Measurements from ENCODE around the gene ABHD2.
"Not testable (repeated sequence)": the region's sequence is repeated elsewhere in the genome, so short reads cannot be mapped to it uniquely, and the experiment has no call there.

ABHD2 gene

DNA sequence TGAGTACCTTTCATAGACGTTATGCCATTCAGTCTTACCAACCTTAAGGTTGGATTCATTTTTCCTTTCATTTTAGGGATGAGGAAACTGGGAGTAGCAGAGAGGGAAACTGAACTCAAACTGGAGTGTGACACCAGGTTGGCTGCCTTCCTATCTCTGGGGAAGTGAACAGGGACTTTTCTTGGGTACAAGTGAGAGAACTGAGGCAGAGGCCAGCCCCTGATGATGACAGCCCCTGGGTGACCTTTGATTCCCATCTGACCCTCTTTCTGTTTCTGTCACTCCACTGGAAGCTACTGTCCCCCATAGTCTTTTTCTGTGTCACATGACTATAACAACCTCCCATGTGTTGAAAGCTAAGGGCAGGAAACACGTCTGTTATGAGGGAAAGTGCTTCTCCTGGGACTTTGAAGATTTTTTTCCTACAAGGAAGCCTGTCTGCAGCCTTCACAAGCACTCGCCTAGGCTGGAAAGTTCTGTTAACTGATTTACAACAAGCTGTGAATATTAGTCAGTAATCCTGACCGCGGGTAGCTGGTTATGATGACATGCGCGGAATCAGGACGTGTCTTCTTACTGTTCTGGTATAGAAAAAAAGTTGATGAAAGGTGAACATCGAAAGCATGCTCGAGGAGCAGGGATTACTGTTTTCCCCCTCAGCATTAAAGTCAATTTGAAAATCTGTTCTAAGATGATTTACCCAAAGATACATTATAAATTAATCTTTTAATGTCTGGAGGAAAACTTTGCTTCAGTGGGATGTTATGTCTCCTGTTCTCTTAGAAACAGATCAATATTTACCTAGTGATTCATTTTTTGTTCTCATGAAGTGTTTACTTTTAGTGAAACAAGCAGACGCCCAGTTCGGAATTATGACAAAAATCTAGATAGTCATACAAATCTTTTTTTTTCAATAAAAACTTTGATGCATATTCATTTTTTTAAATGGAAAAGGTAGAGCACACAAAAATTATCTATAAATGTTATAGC is 31.5 kb downstream of the ABHD2 start:
- no peak for DNase-seq (ENCODE audit: low read depth in 2 of 2)

- DNase-seq (ENCODE audit: low read depth in 2 of 2): not testable (repeated sequence)
Measured at GRCh38 chr15:89120479-89121000, 32.3 kb downstream of the ABHD2 start.

DNA sequence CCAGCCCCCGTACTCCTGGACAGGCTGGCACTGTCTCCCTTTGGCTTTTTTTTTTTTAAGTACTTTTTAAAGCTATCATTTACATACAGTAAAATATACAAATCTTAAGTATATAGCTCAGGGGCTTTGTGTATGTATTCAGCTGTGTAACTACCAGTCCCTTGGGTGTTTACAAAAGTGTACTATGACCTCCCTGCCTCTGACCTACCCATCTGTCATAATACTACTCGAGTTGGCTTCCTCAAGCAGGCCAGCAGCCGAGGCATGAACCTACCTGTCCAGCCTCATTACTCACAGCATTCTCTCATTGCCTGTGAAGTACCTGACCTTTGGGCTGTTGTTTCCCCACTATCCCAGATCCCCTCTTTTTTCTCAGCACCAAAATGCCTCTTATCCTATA is 33.2 kb downstream of the ABHD2 start:
- DNase-seq (ENCODE audit: low read depth in 2 of 2): no peak

GRCh38 chr15:89122505-89123180 is 34.4 kb downstream of the ABHD2 start:
- no peak for DNase-seq (ENCODE audit: low read depth in 2 of 2)

- no peak for DNase-seq (ENCODE audit: low read depth in 2 of 2)
Measured at GRCh38 chr15:89123181-89123525, 34.9 kb downstream of the ABHD2 start.

DNA sequence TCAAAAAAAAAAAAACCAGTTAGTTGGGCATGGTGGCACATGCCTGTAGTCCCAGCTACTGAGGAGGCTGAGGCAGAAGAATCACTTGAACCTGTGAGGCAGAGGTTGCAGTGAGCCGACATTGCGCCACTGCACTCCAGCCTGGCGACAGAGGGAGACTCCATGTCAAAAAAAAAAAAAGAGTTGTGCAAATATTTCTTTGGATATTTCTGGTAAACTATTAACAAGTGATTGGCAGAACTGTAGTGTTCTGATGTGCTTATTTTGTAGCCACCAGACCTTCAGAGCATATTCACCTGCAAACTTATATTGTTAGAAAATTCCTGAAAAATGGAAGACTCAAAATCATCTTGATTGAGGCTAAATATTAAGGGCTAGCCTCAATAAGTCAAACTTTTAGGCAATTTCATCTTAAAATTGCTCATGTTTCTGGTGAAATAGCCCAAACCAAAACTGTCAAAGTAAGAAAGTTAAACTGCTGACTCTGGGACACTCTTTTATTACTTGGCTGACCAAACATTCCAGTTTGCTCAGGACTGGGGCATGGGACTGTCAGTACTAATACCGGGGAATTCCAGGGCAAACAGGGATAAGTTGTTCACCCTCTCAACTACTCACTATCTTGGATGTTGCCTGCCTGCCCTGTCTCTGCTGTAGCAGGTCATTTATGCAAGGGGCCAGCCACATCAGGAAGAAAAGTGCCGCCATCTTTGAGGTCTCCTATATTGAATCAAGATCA is 37.0 kb downstream of the ABHD2 start:
- DNase-seq (ENCODE audit: low read depth in 2 of 2): no peak

DNA sequence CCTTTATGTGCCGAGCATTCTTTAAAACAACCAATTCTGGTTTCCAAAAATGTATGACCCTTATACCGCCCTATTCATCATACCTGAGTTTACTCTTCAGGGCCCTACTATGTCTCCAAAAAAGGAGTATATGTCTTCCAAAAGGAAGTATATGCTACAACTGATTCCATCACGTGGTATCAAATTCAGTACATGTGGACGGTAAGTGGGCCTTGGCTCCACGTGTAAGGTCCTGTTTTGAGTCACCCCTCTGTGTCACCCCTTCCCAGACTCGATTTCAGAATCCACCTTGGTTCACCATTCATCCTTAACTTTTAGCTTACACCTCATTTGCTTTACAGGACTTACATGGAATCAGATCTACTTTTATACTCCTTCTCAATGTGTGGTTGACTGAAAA is 37.8 kb downstream of the ABHD2 start:
- no peak for DNase-seq (ENCODE audit: low read depth in 2 of 2)

- no peak for DNase-seq (ENCODE audit: low read depth in 2 of 2)
Measured at GRCh38 chr15:89127054-89127702, 38.9 kb downstream of the ABHD2 start.

- no peak for DNase-seq (ENCODE audit: low read depth in 2 of 2)
Measured at GRCh38 chr15:89128320-89129122, 40.3 kb downstream of the ABHD2 start.

- peak; percentile 31 to 34 for DNase-seq (ENCODE audit: low read depth in 2 of 2)
Measured at GRCh38 chr15:89129123-89129815, 41.0 kb downstream of the ABHD2 start.

DNA sequence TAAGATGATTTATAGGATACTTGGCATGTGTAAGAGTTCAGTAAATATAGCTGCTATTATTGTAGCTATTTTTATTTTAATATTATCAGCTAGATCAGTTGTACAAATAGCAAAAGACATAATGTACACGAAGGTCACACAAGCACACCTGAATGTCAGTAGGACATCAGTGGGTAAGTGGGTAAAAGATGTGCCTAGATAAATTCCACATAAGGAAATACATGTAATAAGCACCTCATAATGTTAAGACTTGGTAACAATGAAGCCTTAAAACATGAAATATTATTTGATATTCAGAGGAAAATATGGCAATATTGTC is 41.5 kb downstream of the ABHD2 start:
- DNase-seq (ENCODE audit: low read depth in 2 of 2): no peak

DNA sequence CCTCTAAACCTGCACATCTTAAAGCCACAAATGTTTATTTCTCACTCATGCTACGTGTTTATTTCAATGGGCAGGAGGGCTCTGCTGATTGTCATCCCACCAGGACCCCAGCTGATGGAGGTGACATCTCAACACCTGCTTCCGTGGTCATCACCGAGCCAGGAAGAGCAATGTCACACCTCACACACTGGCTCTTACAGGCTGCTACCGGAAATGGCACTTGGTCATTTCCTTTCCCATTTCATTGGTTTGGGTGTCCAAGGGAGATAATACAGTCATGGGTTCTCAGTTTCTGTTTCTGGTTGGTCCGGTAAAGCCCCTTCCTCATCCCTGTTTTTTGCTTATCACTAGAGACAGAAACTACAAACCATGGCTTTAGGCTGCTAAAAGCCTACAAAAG is 41.9 kb downstream of the ABHD2 start:
- no peak for DNase-seq (ENCODE audit: low read depth in 2 of 2)

DNA sequence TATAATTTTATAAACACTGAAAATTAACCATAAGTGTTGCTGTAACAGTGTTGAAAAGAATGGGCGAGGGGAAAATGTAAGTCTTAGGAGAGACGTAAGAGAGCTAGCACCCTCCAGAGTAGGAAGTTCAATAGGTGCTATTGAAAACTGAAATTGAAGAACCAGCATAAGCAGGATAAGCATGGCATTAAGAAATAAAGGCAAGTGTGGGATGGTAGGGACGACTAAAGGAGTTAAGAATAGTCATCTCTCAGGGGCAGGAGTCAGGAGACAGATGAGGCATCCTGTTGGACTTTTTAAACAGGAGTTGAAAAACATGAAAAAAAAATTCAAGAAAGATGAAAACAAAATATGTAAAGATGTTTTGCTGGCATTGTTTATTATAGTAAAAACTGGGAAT is 43.5 kb downstream of the ABHD2 start:
- DNase-seq (ENCODE audit: low read depth in 2 of 2): no peak

GRCh38 chr15:89132611-89133507 is 44.6 kb downstream of the ABHD2 start:
- no peak for DNase-seq (ENCODE audit: low read depth in 2 of 2)

DNA sequence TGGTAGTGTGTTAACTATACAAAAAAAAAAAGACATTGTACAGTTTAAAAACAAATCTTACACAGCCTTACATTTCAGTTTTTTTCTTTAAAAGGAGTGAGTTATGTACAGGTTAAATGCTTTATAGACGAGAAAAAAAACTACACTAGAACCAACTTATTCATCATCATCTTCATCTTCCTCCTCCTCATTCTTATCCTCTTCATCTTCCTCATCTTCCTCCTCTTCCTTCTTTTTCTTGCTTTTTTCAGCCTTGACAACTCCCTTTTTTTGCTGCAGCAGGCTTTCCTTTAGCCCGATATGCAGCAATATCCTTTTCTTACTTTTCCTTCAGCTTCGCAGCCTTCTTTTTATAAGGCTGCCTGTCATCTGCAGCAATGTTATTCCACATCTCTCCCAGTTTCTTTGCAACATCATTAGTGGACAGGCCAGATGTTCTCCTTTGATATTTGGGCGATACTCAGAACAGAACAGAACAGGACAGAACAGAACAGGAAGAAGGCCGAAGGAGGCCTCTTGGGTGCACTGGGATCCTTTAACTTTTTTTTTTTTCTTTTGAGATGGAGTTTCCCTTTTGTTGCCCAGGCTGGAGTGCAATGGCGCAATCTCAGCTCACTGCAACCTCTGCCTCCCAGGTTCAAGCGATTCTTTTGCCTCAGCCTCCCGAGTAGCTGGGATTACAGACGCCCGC is 47.3 kb downstream of the ABHD2 start:
- not testable (repeated sequence) for DNase-seq (ENCODE audit: low read depth in 2 of 2)

DNA sequence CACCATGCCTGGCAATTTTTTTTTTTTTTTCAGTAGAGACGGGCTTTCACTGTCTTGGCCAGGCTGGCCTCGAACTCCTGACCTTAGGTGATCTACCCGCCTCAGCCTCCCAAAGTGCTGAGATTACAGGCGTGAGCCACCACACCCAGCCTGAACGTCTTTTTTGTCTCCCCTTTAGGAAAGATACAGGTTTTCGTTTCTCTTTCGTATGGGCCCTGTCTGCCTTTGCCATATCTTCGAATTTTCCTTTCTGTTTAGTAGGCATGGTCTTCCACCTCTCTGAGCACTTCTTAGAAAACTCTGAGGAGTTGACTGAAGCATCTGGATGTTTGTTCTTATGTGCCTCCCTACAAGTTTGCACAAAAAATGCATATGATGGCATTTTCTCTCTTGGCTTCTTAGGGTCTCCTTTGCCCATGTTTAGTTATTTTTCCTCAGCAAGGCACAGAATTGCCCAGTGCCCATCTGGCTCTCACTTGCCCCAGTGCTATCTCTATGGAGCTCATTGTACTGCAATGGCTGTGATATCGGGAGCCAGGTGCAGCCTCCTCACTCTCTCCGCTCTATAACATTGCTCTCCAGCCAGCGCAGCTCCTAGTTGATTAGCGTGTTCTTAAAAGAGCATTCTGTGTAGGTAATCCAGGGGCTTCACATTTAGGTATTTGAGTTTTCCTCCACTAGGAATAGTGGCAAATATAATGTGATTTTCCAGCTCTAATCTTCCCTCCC is 48.0 kb downstream of the ABHD2 start:
- DNase-seq (ENCODE audit: low read depth in 2 of 2): no peak

DNA sequence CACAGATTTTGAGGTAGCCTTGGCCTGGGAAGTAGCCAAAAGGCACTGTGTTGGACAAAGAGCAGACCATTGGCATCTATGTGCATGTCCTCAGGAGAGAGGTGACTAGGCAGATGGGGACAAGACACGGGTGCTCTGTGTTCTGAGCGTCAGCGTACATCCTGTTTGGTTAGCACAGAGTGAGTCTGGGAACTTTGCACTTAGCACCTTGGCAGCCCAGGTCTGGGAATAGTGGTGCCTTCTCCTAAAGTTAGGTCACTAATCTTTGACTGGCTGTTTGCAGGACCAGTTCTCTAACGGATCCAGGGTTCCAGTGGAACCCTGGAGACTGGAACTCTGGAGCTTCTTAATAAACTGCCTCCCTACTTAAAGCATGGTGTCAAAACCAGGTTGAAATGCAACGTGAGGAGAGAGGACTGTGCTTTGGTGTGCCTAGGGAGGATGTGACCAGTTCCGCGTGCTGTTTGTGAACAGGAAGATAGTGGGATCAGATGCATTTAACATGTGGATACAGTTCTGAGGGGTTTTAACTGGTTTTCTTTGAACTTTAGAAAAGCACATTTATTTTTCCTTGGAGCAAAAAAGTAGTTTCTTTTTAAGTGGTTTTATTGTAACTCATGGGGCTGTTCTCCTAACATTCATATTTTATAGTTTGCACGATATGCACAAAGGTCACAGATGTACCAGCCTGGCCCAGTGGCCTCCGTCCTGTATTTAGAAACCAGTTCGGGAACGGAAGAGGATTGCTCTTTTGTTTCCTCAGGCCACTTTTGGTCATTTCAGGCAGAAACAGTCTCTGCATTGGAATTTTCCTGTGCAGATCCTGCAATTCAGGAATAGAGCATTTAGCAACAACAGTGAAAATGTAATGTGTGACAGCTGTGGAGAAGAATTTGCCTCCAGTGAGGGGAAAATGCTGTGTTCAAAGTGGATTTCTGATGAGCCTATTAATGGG is 48.8 kb downstream of the ABHD2 start:
- DNase-seq (ENCODE audit: low read depth in 2 of 2): no peak
